ENCODE data around the gene CHD5. TPM values are rescaled to one million over a fixed set of nuclear protein-coding genes. Genes with fewer than 3 reads are reported as not detected.

CHD5 gene
- total RNA-seq, 1 experiment from 2014 or later, result 6.1 TPM

- no peak for TF ChIP-seq JUND (IDR thresholded peaks at IDR 0.05)
- no peak for TF ChIP-seq SP1 (IDR thresholded peaks at IDR 0.05; ENCODE audit: low read depth)
- TF ChIP-seq EGR1 (IDR thresholded peaks at IDR 0.05; ENCODE audit: low read depth), result no peak
- TF ChIP-seq YY1 (IDR thresholded peaks at IDR 0.05; ENCODE audit: extremely low read depth, insufficient replicate concordance, low read depth, low read length), result peak; percentile 95
- TF ChIP-seq ZFX (IDR thresholded peaks at IDR 0.05), result peak; percentile 98
These were observed 19.4 kb upstream of the CHD5 start, which contains the start of gene RPL22 (continued) for GRCh38 chr1:6199298-6200187.

- Histone ChIP-seq H3K79me2 (ENCODE audit: insufficient read depth, low read length) (peaks cover 57% of the 10 kb centered on the region), H3K36me3 (ENCODE audit: control insufficient read depth in 1 of 2, insufficient read depth in 2 of 2, low read length in 2 of 2) (peaks cover 18 to 40% of the 10 kb centered on the region in 2 experiments), H3K4me3 (replicated peaks in 1 of 2; ENCODE audit: low read depth in 1 of 2, low read length in 2 of 2) (peak overlapping the region; percentile 82 to 96), H3K27ac (ENCODE audit: low read depth, low read length) (peak overlapping the region; percentile 94), H3K9me2 (ENCODE audit: insufficient read depth) (no peaks in the 10 kb centered on the region), H3K4me2 (ENCODE audit: low read length) (peak overlapping the region; percentile 93), H4K20me1 (ENCODE audit: insufficient read depth) (peaks cover 5% of the 10 kb centered on the region; the same call in 1 of the 2 replicates), H2AFZ (ENCODE audit: low read depth, low read length, poor library complexity, severe bottlenecking) (no peak overlapping the region), H3K27me3 (ENCODE audit: insufficient read depth, low read length) (no peaks in the 10 kb centered on the region), H3K9ac (ENCODE audit: low read length) (peak overlapping the region; percentile 98), H3K9me3 (ENCODE audit: control insufficient read depth in 1 of 2, insufficient read depth in 1 of 2, low read depth in 1 of 2, low read length in 2 of 2) (no peaks in the 10 kb centered on the region), H3K4me1 (ENCODE audit: control insufficient read depth in 1 of 2, insufficient read depth in 2 of 2, low read length in 2 of 2) (peaks cover 17 to 33% of the 10 kb centered on the region in 2 experiments; a peak in 3 of 4 replicates)
- ATAC-seq, result peak; percentile 21
- CTCF ChIA-PET, result no interaction called here
- POLR2A ChIA-PET, result no interaction called here
- TF ChIP-seq REST (IDR thresholded peaks at IDR 0.05; ENCODE audit: low read depth) (no peak), POLR2A (IDR thresholded peaks at IDR 0.05; ENCODE audit: borderline replicate concordance, extremely low read depth, insufficient read depth, insufficient read length) (no peak), CEBPB (IDR thresholded peaks at IDR 0.05; ENCODE audit: low read depth) (no peak), ELF1 (IDR thresholded peaks at IDR 0.05; ENCODE audit: borderline replicate concordance, low read depth) (no peak), EZH2phosphoT487 (IDR thresholded peaks at IDR 0.05; ENCODE audit: borderline replicate concordance) (no peak)
- RAD21 ChIA-PET (ENCODE audit: low non-redundant PET in 1 of 2, low total read pairs in 2 of 2, uncharacterized antibody in 2 of 2, unreplicated experiment in 2 of 2), result no interaction called here
- intact Hi-C loops (cut with micrococcal nuclease), result no loop called here
- no peak for DNase-seq (ENCODE audit: low read depth, low spot score)
- TSS peak; percentile 61 for BruUV-seq (replicated peaks)
These were observed 18.7 kb upstream of the CHD5 start for GRCh38 chr1:6198646-6199297.
